CD4-positive, alpha-beta T cell (primary cell): ENCODE results near the gene DDX28. TPM values are rescaled to one million over a fixed set of nuclear protein-coding genes. Genes with fewer than 3 reads are reported as not detected.

Experiments used
- ATAC-seq: fragments of 200-7000 bp; cut with Tn5 transposase; one replicate; pipeline ENCODE4 v1.10.0; 2022; ENCODE audit warnings: mild to moderate bottlenecking; ENCODE audit not compliant: poor library complexity
- CTCF ChIA-PET: fragments of 350-600 bp; sonication (Branson Sonifier 250); formaldehyde crosslinking; loops from one replicate; lab custom pipeline; 2021; ENCODE audit warnings: antibody characterized with exemption, inconsistent platforms; lab: Charles Lee
- POLR2A ChIA-PET: fragments of 350-600 bp; sonication (Branson Sonifier 250); formaldehyde crosslinking; loops from one replicate; lab custom pipeline; 2021; ENCODE audit warnings: antibody characterized with exemption, inconsistent platforms; lab: Charles Lee
- DNase-seq, 14 experiments: peaks; one replicate each; pipeline ENCODE4 v3.0.0-alpha.2; 2013 to 2020; ENCODE audit warnings: mixed read lengths in 2 of 14
- H3K27ac ChIP-seq, 2 donors: one replicate each; pipeline versions ENCODE4 v1.5.1 to v1.7.0; 2013; ENCODE audit warnings: low read length in 2 of 2, low read depth in 1 of 2, mild to moderate bottlenecking in 1 of 2
- H3K27me3 ChIP-seq, 2 experiments: 1 replicate in 1 of 2; 2 replicates in 1 of 2; pipeline versions ENCODE4 v1.6.1 to v1.7.0; 2013; ENCODE audit warnings: low read length in 2 of 2, control low read depth in 1 of 2, mild to moderate bottlenecking in 1 of 2, moderate library complexity in 1 of 2; ENCODE audit not compliant: insufficient read depth in 2 of 2, control insufficient read depth in 1 of 2
- H3K36me3 ChIP-seq: one replicate; pipeline ENCODE4 v1.6.1; 2013; ENCODE audit warnings: low read length, control low read depth; ENCODE audit not compliant: insufficient read depth
- H3K4me1 ChIP-seq: one replicate; pipeline ENCODE4 v1.6.1; 2013; ENCODE audit warnings: low read length, control low read depth; ENCODE audit not compliant: insufficient read depth
- H3K4me3 ChIP-seq: one replicate; pipeline ENCODE4 v1.5.1; 2013; ENCODE audit warnings: mild to moderate bottlenecking, low read length, moderate library complexity
- H3K9me3 ChIP-seq, 2 experiments: 1 replicate in 1 of 2; 2 replicates in 1 of 2; pipeline versions ENCODE4 v1.6.1 to v1.7.0; 2013; ENCODE audit warnings: low read length in 2 of 2, mild to moderate bottlenecking in 2 of 2, control low read depth in 1 of 2, moderate library complexity in 1 of 2; ENCODE audit not compliant: control insufficient read depth in 1 of 2, insufficient read depth in 1 of 2
- H3K27ac Mint-ChIP-seq: one replicate; pipeline ENCODE4 v1.8.0; 2020; ENCODE audit warnings: mixed read lengths
- H3K27me3 Mint-ChIP-seq: one replicate; pipeline ENCODE4 v1.8.0; 2021; ENCODE audit warnings: mixed read lengths
- H3K36me3 Mint-ChIP-seq: one replicate; pipeline ENCODE4 v1.8.0; 2021; ENCODE audit warnings: low read depth, mixed read lengths
- H3K4me1 Mint-ChIP-seq: one replicate; pipeline ENCODE4 v1.8.0; 2021; ENCODE audit warnings: low read depth, mixed read lengths
- H3K4me3 Mint-ChIP-seq: one replicate; pipeline ENCODE4 v1.8.0; 2020; ENCODE audit warnings: mild to moderate bottlenecking, mixed read lengths
- H3K9me3 Mint-ChIP-seq: one replicate; pipeline ENCODE4 v1.8.0; 2020; ENCODE audit warnings: mixed read lengths
- CTCF ChIP-seq: fragments of 200-600 bp; IDR thresholded peaks from one replicate; pipeline ENCODE4 v1.8.0; 2022; ENCODE audit warnings: antibody characterized with exemption, mild to moderate bottlenecking
- intact Hi-C, 2 experiments: fragments of 100-400 bp; cut with DNase I in 1 of 2; cut with micrococcal nuclease in 1 of 2; formaldehyde crosslinking; loops; one replicate each; pipeline versions ENCODE4 v1.15.1 to v1.9.0; 2023 to 2025; cut with DNase I, micrococcal nuclease
- total RNA-seq, 174 experiments: library from RNA in 2 of 174; stranded (reverse) in 2 of 174; gene quantifications; one replicate each; pipeline ENCODE4 v1.2.3 and lab custom pipeline; 2021 to 2026

DDX28 gene
- total RNA-seq, 2 experiments from 2014 or later, result 18.9 to 19.4 TPM

GRCh38 chr16:67989322-67990017 lies 33.6 kb downstream of the DDX28 start:
- peaks cover 9% of the 10 kb centered on the region for H3K36me3 Mint-ChIP-seq
- Histone ChIP-seq H3K27ac (peak overlapping the region in 1 of 2 donors; percentile 11), H3K27me3 (no peaks in the 10 kb centered on the region), H3K4me3 (no peak overlapping the region), H3K4me1 (peaks cover 31% of the 10 kb centered on the region), H3K9me3 (no peaks in the 10 kb centered on the region), H3K36me3 (peaks cover 17% of the 10 kb centered on the region)
- no peak for TF ChIP-seq CTCF
- ATAC-seq, result no peak
- H3K4me1 Mint-ChIP-seq, result peaks cover 29% of the 10 kb centered on the region
- ChIA-PET CTCF (interaction anchor here (0.9 kb wide), 1 partner anchor 51 kb away, joined by 4 read pairs; no protein-coding TSS in a partner anchor), POLR2A (interaction anchor here (1.1 to 5.1 kb wide), 3 partner anchors 14 to 54 kb away, joined by 4 to 23 read pairs (median 7); no protein-coding TSS in a partner anchor)
- no peaks in the 10 kb centered on the region for H3K9me3 Mint-ChIP-seq
- H3K4me3 Mint-ChIP-seq, result no peak overlapping the region
- no peak for DNase-seq
- intact Hi-C loops, result no loop called here
- no peaks in the 10 kb centered on the region for H3K27me3 Mint-ChIP-seq
- peak overlapping the region; percentile 60 for H3K27ac Mint-ChIP-seq

GRCh38 chr16:67988675-67989074 lies 34.4 kb downstream of the DDX28 start:
- Histone ChIP-seq H3K27ac (no peak overlapping the region), H3K27me3 (no peaks in the 10 kb centered on the region), H3K4me3 (no peak overlapping the region), H3K9me3 (no peaks in the 10 kb centered on the region), H3K4me1 (peaks cover 31% of the 10 kb centered on the region), H3K36me3 (peaks cover 17% of the 10 kb centered on the region)
- Mint-ChIP-seq H3K4me1 (peaks cover 31% of the 10 kb centered on the region), H3K27me3 (no peaks in the 10 kb centered on the region), H3K27ac (peak overlapping the region; percentile 60), H3K36me3 (peaks cover 9% of the 10 kb centered on the region), H3K4me3 (no peak overlapping the region), H3K9me3 (no peaks in the 10 kb centered on the region)
- TF ChIP-seq CTCF, result no peak
- POLR2A ChIA-PET, result interaction anchor here (1.1 to 5.1 kb wide), 6 partner anchors 11 to 53 kb away, joined by 3 to 23 read pairs (median 6); partner anchors contain the start of gene DPEP2
- CTCF ChIA-PET, result interaction anchor here (2.5 kb wide), 1 partner anchor 52 kb away, joined by 11 read pairs; no protein-coding TSS in a partner anchor
- DNase-seq (no peak), ATAC-seq (no peak)
- intact Hi-C loops, result no loop called here

GRCh38 chr16:67987460-67988160 lies 35.4 kb downstream of the DDX28 start:
- Histone ChIP-seq H3K27me3 (no peaks in the 10 kb centered on the region), H3K4me1 (peaks cover 29% of the 10 kb centered on the region), H3K4me3 (no peak overlapping the region), H3K9me3 (no peaks in the 10 kb centered on the region), H3K36me3 (peaks cover 17% of the 10 kb centered on the region), H3K27ac (peak overlapping the region in 1 of 2 donors; percentile 32)
- H3K36me3 Mint-ChIP-seq, result peaks cover 9% of the 10 kb centered on the region
- DNase-seq, result no peak
- CTCF ChIA-PET, result interaction anchor here (2.5 kb wide), 1 partner anchor 53 kb away, joined by 11 read pairs; no protein-coding TSS in a partner anchor
- H3K9me3 Mint-ChIP-seq, result no peaks in the 10 kb centered on the region
- no peak for TF ChIP-seq CTCF
- H3K4me3 Mint-ChIP-seq, result no peak overlapping the region
- POLR2A ChIA-PET, result interaction anchor here (1.1 to 5.1 kb wide), 5 partner anchors 12 to 98 kb away, joined by 3 to 23 read pairs (median 3); partner anchors contain the start of genes DPEP2 and NFATC3
- intact Hi-C loops, result no loop called here
- peak overlapping the region; percentile 79 for H3K27ac Mint-ChIP-seq
- H3K4me1 Mint-ChIP-seq, result peaks cover 32% of the 10 kb centered on the region
- H3K27me3 Mint-ChIP-seq, result no peaks in the 10 kb centered on the region
- no peak for ATAC-seq
